Measurements from ENCODE around the gene FILIP1. TPM values are rescaled to one million over a fixed set of nuclear protein-coding genes. Genes with fewer than 3 reads are reported as not detected.

Gene FILIP1
- total RNA-seq (10 to 100 TPM; 14.4 to 25.7 TPM), polyA plus RNA-seq (ENCODE audit: insufficient read length in 6 of 6) (10 to 100 TPM; 26.0 to 45.2 (median 35.3) TPM)
- long read RNA-seq, donor 1, partial matches to known transcripts, result 43 of 43 reads
- long read RNA-seq, donor 1, other reads (novel, unspliced or antisense), result 0 of 43 reads
- long read RNA-seq, donor 2, result 0 reads
- long read RNA-seq, donor 3, result 0 reads
- long read RNA-seq, donor 4, partial matches to known transcripts, result 34 of 37 reads
- long read RNA-seq, donor 4, other reads (novel, unspliced or antisense), result 3 of 37 reads
- long read RNA-seq, donor 5, partial matches to known transcripts, result 10 of 10 reads
- long read RNA-seq, donor 5, other reads (novel, unspliced or antisense), result 0 of 10 reads
- long read RNA-seq, donor 6, result 0 reads
- long read RNA-seq, donor 7, result 0 reads
- long read RNA-seq, donor 8, partial matches to known transcripts, result 90 of 90 reads
- long read RNA-seq, donor 8, other reads (novel, unspliced or antisense), result 0 of 90 reads
- long read RNA-seq, donor 9, result 0 reads
- long read RNA-seq, donor 10, partial matches to known transcripts, result 19 of 19 reads
- long read RNA-seq, donor 10, other reads (novel, unspliced or antisense), result 0 of 19 reads
- long read RNA-seq, donor 11, partial matches to known transcripts, result 18 of 18 reads
- long read RNA-seq, donor 11, other reads (novel, unspliced or antisense), result 0 of 18 reads
- long read RNA-seq, donor 12, result 0 reads

- ATAC-seq, result peak; percentile 85
- peak in 3 of 4 donors; percentile 57 to 91 (median 80) for DNase-seq
- Histone ChIP-seq H3K27ac (peak within 1 kb of the TSS; percentile 71 to 88), H3K9me3 (no peaks in the 10 kb centered on the region), H3K4me3 (peak within 1 kb of the TSS; percentile 20 to 36), H3K4me1 (peaks cover 8 to 10% of the 10 kb centered on the region in 2 donors), H3K36me3 (no peaks in the 10 kb centered on the region), H3K27me3 (peaks cover 0 to 7% of the 10 kb centered on the region in 2 donors)
- no peak for TF ChIP-seq CTCF (IDR thresholded peaks at IDR 0.05)
- intact Hi-C loops (cut with DNase I), result no loop called here
These were observed at the start of gene FILIP1 for GRCh38 chr6:75493400-75494064. FILIP1 (minus strand) TSS chr6:75493800; CDS start chr6:75414972, 78,828 bp downstream.

- no peaks in the 10 kb centered on the region for H3K4me1 ChIP-seq
- H3K27ac ChIP-seq, result no peak overlapping the region
- ATAC-seq (no peak), DNase-seq (no peak)
- intact Hi-C loops (cut with DNase I), result no loop called here
- H3K36me3 ChIP-seq, result no peaks in the 10 kb centered on the region
- no peak for TF ChIP-seq CTCF (IDR thresholded peaks at IDR 0.05)
- no peak overlapping the region for H3K4me3 ChIP-seq
- H3K9me3 ChIP-seq, result no peaks in the 10 kb centered on the region
- H3K27me3 ChIP-seq, result no peaks in the 10 kb centered on the region
These were observed 49.7 kb upstream of the FILIP1 start for GRCh38 chr6:75543311-75543710.

- no peak for DNase-seq
- ATAC-seq, result no peak
- no peak overlapping the region for H3K4me3 ChIP-seq
These were observed 45.5 kb upstream of the FILIP1 start for GRCh38 chr6:75539136-75539535.

GRCh38 chr6:75532521-75532920 is 38.9 kb upstream of the FILIP1 start:
- no peaks in the 10 kb centered on the region for H3K4me1 ChIP-seq
- H3K36me3 ChIP-seq, result no peaks in the 10 kb centered on the region
- no peak for TF ChIP-seq CTCF (IDR thresholded peaks at IDR 0.05)
- H3K27me3 ChIP-seq, result no peaks in the 10 kb centered on the region
- no peak for DNase-seq
- intact Hi-C loops (cut with DNase I), result no loop called here
- no peak for ATAC-seq
- H3K27ac ChIP-seq, result no peak overlapping the region
- no peaks in the 10 kb centered on the region for H3K9me3 ChIP-seq
- H3K4me3 ChIP-seq, result no peak overlapping the region

More at GRCh38 chr6:75539136-75539535, 45.5 kb upstream of the FILIP1 start:
- no peaks in the 10 kb centered on the region for H3K36me3 ChIP-seq
- no peaks in the 10 kb centered on the region for H3K27me3 ChIP-seq
- no peak overlapping the region for H3K27ac ChIP-seq
- TF ChIP-seq CTCF (IDR thresholded peaks at IDR 0.05), result no peak
- H3K4me1 ChIP-seq, result no peaks in the 10 kb centered on the region
- no peaks in the 10 kb centered on the region for H3K9me3 ChIP-seq
- intact Hi-C loops (cut with DNase I), result no loop called here

GRCh38 chr6:75531174-75531573 is 37.6 kb upstream of the FILIP1 start:
- Histone ChIP-seq H3K4me3 (no peak overlapping the region), H3K36me3 (no peaks in the 10 kb centered on the region), H3K27me3 (no peaks in the 10 kb centered on the region), H3K4me1 (no peaks in the 10 kb centered on the region), H3K9me3 (no peaks in the 10 kb centered on the region), H3K27ac (no peak overlapping the region)
- intact Hi-C loops (cut with DNase I), result no loop called here
- TF ChIP-seq CTCF (IDR thresholded peaks at IDR 0.05), result no peak
- DNase-seq (no peak), ATAC-seq (no peak)

Data from left lung (tissue), 14 donors.